Duodenal mucosa (tissue), 2 donors: Measurements from ENCODE around the gene NGFR.
"Not testable (repeated sequence)": the region's sequence is repeated elsewhere in the genome, so short reads cannot be mapped to it uniquely, and the experiment has no call there.

Source experiments
- H3K27ac ChIP-seq: one replicate; pipeline ENCODE4 v1.7.0; 2013; ENCODE audit warnings: low read depth, low read length
- H3K27me3 ChIP-seq, 2 donors: one replicate each; pipeline ENCODE4 v1.7.0; 2013; ENCODE audit warnings: low read length in 2 of 2, control low read depth in 1 of 2; ENCODE audit not compliant: insufficient read depth in 2 of 2, control insufficient read depth in 1 of 2
- H3K36me3 ChIP-seq, 2 donors: one replicate each; pipeline ENCODE4 v1.7.0; 2013; ENCODE audit warnings: low read length in 2 of 2, control low read depth in 1 of 2; ENCODE audit not compliant: insufficient read depth in 2 of 2, control insufficient read depth in 1 of 2
- H3K4me1 ChIP-seq, 2 donors: one replicate each; pipeline ENCODE4 v1.7.0; 2013; ENCODE audit warnings: low read length in 2 of 2, control low read depth in 1 of 2; ENCODE audit not compliant: insufficient read depth in 2 of 2, control insufficient read depth in 1 of 2
- H3K4me3 ChIP-seq, 2 donors: one replicate each; pipeline ENCODE4 v1.7.0; 2013; ENCODE audit warnings: low read length in 2 of 2, low read depth in 1 of 2
- H3K9ac ChIP-seq, 2 donors: one replicate each; pipeline ENCODE4 v1.7.0; 2013; ENCODE audit warnings: low read length in 2 of 2, low read depth in 1 of 2
- H3K9me3 ChIP-seq, 2 donors: one replicate each; pipeline ENCODE4 v1.7.0; 2013; ENCODE audit warnings: low read length in 2 of 2, control low read depth in 1 of 2; ENCODE audit not compliant: control insufficient read depth in 1 of 2

NGFR gene

GRCh38 chr17:49545806-49546545 is 50.9 kb downstream of the NGFR start:
- Histone ChIP-seq H3K27ac (no peak overlapping the region), H3K27me3 (no peaks in the 10 kb centered on the region), H3K9ac (no peak overlapping the region), H3K4me3 (no peak overlapping the region), H3K36me3 (no peaks in the 10 kb centered on the region), H3K9me3 (no peaks in the 10 kb centered on the region), H3K4me1 (no peaks in the 10 kb centered on the region)

DNA sequence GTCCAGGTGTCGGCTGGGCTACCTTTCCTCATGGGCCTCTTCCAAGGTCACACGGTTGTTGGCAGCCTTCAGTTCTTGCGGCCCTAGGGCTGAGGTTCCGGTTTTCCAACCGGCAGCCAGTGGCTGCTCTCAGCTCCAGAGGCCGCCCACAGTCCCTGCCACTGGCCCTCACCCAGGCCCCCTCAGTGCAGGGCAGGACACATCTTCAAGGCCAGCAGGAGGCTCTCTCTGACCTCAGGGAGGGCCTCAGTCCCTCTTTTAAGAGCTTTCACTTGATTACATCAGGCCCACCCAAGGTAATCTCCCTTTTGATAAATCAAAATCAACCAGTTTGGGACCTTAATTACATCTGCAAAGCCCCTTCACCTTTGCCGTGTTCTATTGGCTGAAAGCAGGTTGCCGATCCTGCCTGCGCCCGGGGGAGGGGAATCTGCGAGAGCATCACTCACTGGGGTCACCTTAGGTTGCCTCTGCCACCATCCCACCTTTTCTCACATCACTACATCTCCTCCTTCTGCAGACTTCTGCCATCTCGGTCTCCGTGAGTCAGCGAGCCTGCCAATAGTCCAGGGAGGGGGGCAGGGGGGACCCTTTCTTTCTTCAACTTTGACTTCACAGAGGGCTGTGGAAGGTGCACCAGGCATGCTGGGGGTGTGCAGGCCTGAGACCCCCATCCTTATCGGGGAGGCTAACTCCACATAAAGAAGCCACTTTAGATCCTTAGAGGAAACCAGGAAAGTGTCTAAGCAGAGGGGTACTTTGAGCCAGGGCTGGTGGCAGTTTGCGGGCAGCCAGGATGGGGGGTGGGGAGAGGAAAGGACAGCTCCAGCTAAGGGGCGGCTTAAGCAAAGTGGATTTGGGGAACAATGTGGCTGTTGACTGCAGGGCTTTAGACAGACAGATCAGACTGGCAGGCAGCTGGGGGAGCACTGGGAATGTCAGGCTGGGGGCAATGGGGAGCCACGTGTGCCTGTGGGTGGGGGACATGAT is 51.7 kb downstream of the NGFR start:
- H3K36me3 ChIP-seq: no peaks in the 10 kb centered on the region
- H3K27me3 ChIP-seq: no peaks in the 10 kb centered on the region
- H3K9ac ChIP-seq: no peak overlapping the region
- no peaks in the 10 kb centered on the region for H3K9me3 ChIP-seq
- no peak overlapping the region for H3K27ac ChIP-seq
- peaks cover 4 to 5% of the 10 kb centered on the region in 2 donors for H3K4me1 ChIP-seq
- H3K4me3 ChIP-seq: no peak overlapping the region

- Histone ChIP-seq H3K9me3 (no peaks in the 10 kb centered on the region), H3K36me3 (no peaks in the 10 kb centered on the region), H3K9ac (no peak overlapping the region), H3K27me3 (no peaks in the 10 kb centered on the region), H3K4me3 (no peak overlapping the region), H3K4me1 (peaks cover 4 to 5% of the 10 kb centered on the region in 2 donors), H3K27ac (no peak overlapping the region)
Observed at GRCh38 chr17:49547566-49547965, 52.5 kb downstream of the NGFR start.

DNA sequence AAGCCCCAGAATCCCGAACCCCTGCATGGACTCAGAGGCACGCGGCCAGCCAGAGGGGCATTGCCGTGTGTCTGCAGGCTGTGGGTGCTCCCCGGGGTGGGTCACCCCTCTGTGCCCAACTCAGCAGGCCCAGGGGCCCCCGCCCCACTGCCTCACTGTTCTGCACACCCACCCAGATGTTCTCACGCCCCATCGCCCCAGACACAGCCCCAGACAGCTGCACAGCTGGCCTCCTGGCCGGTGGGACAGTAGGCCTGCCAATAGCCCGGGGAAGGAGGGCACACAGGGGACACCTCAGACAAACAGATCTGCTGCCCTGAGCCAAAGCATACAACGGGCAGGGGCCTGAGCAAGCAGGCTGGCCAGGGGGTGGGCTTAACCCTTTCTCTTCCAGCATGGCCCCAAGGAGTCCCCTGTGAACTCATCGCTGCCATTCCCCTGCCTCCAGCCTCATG is 53.0 kb downstream of the NGFR start:
- no peak overlapping the region for H3K27ac ChIP-seq
- H3K36me3 ChIP-seq: no peaks in the 10 kb centered on the region
- no peaks in the 10 kb centered on the region for H3K27me3 ChIP-seq
- no peak overlapping the region for H3K9ac ChIP-seq
- H3K4me3 ChIP-seq: no peak overlapping the region
- H3K4me1 ChIP-seq: peaks cover 4 to 5% of the 10 kb centered on the region in 2 donors
- no peaks in the 10 kb centered on the region for H3K9me3 ChIP-seq

GRCh38 chr17:49548506-49549310 is 53.6 kb downstream of the NGFR start:
- no peak overlapping the region for H3K27ac ChIP-seq
- peaks cover 4 to 5% of the 10 kb centered on the region in 2 donors for H3K4me1 ChIP-seq
- no peak overlapping the region for H3K9ac ChIP-seq

DNA sequence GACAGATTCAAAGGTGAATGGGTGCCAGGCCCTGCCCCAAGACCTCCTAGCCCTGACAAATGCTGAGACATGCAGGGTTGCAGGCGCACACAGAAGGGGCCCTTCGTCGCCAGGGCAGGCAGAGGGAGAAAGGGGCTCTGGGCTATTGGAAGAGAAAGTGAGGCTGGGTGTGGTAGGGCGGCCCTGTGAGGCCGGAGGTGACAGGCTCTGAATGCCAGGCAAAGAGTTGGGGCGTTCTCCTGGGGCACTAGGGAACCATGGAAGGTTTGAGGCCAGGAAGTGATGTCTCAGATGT is 54.2 kb downstream of the NGFR start:
- no peak overlapping the region for H3K27ac ChIP-seq
- H3K9ac ChIP-seq: no peak overlapping the region
- no peaks in the 10 kb centered on the region for H3K27me3 ChIP-seq
- H3K4me1 ChIP-seq: peaks cover 4 to 5% of the 10 kb centered on the region in 2 donors
- no peaks in the 10 kb centered on the region for H3K36me3 ChIP-seq
- H3K4me3 ChIP-seq: no peak overlapping the region
- H3K9me3 ChIP-seq: no peaks in the 10 kb centered on the region

More at GRCh38 chr17:49548506-49549310, 53.6 kb downstream of the NGFR start:
- Histone ChIP-seq H3K36me3 (no peaks in the 10 kb centered on the region), H3K27me3 (no peaks in the 10 kb centered on the region), H3K4me3 (no peak overlapping the region), H3K9me3 (no peaks in the 10 kb centered on the region)

GRCh38 chr17:49549691-49550678 is 54.9 kb downstream of the NGFR start:
- Histone ChIP-seq H3K36me3 (no peaks in the 10 kb centered on the region), H3K4me3 (no peak overlapping the region), H3K4me1 (peaks cover 4 to 5% of the 10 kb centered on the region in 2 donors), H3K27me3 (no peaks in the 10 kb centered on the region), H3K9ac (no peak overlapping the region), H3K9me3 (no peaks in the 10 kb centered on the region), H3K27ac (no peak overlapping the region)

DNA sequence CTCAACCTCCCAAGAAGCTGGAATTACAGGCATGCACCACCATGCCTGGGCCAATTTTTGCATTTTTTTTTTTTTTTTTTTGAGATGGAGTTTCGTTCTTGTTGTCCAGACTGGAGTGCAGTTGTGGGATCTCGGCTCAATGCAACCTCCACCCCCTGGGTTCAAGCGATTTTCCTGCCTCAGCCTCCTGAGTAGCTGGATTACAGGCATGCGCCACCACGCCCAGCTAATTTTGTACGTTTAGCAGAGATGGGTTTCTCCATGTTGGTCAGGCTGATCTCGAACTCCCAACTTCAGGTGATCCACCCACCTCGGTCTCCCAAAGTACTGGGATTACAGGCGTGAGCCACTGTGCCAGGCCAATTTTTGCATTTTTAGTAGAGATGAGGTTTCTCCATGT is 55.7 kb downstream of the NGFR start:
- H3K4me1 ChIP-seq, H3K4me3 ChIP-seq, H3K27me3 ChIP-seq, H3K9me3 ChIP-seq, H3K36me3 ChIP-seq, H3K9ac ChIP-seq, H3K27ac ChIP-seq: not testable (repeated sequence)
